ENCODE results near the gene CTIF. TPM values are rescaled to one million over a fixed set of nuclear protein-coding genes. Genes with fewer than 3 reads are reported as not detected.

The CTIF gene
- total RNA-seq, 1 donor from 2014 or later, result 12.6 TPM

DNA sequence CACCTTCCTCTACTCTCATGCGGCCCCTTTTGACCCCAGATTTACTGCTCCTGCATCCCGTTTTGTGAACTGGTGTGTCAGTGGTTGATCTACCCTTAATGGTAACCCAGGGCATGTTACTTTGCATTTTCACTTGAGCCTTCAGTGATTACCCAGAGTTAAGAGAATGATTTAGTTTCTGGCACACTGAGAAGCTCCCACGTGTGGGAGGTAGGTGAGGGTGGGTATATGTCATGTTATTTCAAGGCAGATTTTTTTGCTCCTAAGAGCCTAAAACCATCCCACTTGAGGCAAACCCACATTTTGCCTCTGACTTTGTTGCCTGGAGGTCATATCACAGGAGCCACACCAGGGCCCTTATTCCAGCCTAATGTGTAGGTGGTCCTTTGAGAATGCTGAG lies 186.7 kb downstream of the CTIF start:
- no peak for DNase-seq (ENCODE audit: low read depth in 2 of 2)

DNA sequence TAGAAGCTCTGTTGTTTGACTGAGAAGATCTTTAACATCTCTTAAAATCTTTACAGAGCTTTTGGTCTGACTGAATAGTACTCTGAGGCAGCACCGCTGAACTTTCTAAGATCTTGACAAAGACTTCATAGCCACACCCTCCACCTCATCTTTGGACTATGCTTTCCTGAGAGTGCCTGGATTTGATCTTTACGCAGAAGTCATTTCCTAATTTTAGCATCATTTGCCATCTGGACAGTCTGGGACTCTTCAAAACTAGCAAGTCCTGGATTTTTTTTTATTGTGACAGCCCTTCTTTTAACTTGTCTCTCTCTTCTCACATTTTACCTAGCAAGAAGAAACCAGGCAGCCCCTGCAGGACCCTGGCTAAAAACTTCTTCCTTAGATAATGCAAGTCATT lies 188.8 kb downstream of the CTIF start:
- no peak for DNase-seq (ENCODE audit: low read depth in 2 of 2)

- peak in 1 of 2 donors; percentile 67 for DNase-seq (ENCODE audit: low read depth in 2 of 2)
Observed at GRCh38 chr18:48728204-48728833, 189.5 kb downstream of the CTIF start.

DNA sequence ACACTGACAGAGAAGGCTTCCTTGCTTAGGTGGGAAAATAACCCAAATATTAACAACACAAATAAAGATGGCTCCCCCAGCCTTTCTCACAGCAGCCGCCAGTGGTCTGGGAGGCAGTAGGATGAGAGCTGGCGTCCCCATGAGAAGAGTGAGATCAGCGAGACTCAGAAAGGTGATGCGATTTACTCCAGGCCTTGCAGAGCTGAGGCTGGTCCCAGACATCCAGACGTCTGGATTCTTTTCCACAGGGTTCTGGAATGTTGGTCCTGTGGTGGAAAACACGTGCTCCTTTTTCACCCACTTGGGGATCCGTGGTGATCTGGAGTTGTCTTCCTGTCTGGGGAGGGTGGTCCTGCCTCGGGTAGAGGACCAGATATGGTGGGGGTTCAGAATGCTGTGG lies 190.6 kb downstream of the CTIF start:
- no peak for DNase-seq (ENCODE audit: low read depth in 2 of 2)

DNA sequence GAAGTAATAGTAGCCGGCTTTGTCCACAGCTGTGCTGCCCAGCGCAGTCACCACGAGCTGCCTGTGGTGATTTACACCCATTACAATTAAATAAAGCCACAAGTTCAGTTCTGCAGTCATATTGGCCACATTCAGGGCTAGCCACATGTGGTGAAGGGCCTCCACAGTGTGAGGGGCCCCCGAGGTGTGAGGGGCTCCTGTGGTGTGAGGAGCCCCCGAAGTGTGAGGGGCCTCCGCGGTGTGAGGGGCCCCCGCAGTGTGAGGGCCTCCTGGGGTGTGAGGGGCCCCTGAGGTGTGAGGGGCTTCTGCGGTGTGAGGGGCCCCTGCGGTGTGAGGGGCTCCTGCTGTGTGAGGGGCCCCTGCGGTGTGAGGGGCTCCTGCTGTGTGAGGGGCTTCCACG lies 191.2 kb downstream of the CTIF start:
- DNase-seq (ENCODE audit: low read depth in 2 of 2), result no peak

- DNase-seq (ENCODE audit: low read depth in 2 of 2), result no peak
Observed at GRCh38 chr18:48732767-48733424, 194.1 kb downstream of the CTIF start.

- DNase-seq (ENCODE audit: low read depth in 2 of 2), result no peak
Observed at GRCh38 chr18:48733643-48734253, 194.9 kb downstream of the CTIF start.

DNA sequence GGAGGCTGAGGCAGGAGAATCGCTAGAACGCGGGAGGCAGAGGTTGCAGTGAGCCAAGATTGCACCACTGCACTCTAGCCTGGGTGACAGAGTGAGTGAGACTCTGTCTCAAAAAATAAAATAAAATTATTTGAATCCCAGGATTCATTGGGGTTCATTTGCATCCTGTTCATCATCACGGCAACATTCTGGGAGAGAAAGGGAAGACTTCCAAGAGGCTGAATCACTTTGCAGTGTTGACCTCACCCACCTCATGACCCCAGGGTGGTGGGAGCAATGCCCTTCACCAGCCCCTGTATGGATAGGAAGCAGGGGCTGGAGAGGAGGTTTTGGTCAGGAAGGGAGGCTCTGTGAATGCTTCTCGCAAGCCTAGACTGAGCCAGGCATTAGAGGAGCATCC lies 195.6 kb downstream of the CTIF start:
- no peak for DNase-seq (ENCODE audit: low read depth in 2 of 2)

DNA sequence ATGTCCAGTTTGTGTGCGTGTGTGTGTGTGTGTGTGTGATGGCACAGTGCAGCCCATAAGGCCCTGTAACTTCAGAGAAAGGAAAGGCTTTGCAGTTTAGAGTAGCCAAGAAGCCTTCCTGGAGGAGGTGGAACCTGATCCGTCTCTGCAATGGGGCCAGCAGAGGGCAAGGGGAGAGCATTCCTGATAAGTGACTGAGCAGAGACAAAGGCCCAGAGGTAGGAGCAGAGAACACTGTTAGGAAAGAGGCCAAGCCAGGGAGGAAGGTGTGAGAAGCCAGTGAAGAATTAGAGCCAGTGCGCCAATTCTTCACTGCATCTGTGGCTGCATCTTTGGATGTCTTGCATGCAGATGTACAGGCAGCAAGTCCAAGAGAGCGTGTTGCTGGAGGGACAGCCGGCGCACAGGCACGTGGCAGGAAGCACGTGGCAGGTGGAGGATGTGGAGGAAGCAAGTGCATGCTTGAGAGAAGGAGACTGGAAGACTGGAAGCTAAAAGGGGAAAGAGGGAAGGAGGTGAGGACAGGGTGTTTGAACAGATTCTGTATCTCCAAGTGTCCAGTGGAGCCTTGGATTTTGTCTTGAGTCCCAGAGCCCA lies 196.3 kb downstream of the CTIF start:
- peak in 1 of 2 donors; percentile 54 for DNase-seq (ENCODE audit: low read depth in 2 of 2)

DNA sequence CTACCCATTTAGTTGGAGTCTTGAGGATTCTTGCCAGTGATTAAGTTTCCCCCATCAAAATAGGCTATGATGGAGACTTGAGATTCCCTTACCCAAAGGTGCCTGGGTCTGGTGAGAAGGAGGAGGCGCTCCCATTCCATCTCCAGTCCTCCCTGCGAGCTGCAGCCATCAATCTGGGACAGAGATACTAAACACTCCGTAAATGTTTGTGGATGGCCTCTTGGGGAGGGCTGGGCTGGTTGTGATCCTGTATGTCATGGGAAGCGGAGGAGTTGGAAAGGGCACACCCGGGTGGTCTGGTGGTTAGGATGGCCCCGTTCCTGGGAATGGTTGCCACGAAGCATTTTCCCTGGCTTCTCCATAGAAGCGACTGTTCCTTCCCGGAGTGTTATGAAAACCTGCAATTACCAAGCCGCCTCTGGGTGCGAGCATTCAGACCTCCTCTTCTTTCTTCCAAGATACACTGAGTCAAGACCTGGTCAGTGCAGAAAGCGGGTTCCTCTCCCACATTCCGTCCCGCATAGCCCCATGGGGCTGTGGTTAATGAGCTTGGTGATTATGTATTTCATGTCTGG lies 196.9 kb downstream of the CTIF start:
- DNase-seq (ENCODE audit: low read depth in 2 of 2), result no peak

- DNase-seq (ENCODE audit: low read depth in 2 of 2), result no peak
Observed at GRCh38 chr18:48736321-48737260, 197.8 kb downstream of the CTIF start.

GRCh38 chr18:48739266-48740067 lies 200.6 kb downstream of the CTIF start:
- no peak for DNase-seq (ENCODE audit: low read depth in 2 of 2)

DNA sequence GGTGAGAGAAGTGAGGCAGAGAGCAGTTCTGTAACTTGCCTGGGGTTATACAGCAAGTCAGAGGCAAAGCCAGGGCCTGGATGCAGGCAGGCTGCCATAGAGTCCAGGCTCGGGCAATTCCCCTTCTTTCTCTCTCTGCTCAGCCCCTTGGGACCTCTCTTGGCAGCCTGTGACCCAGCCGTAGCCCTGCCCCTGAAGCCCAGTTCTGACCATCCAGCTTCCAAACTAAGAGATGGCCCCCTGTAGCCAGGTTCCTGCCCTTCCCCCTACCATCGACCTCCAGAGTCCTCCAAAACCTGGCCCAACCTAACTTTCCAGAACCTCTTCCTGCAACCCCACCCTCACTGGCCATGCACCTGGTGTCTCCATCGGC lies 201.2 kb downstream of the CTIF start:
- no peak for DNase-seq (ENCODE audit: low read depth in 2 of 2)

DNA sequence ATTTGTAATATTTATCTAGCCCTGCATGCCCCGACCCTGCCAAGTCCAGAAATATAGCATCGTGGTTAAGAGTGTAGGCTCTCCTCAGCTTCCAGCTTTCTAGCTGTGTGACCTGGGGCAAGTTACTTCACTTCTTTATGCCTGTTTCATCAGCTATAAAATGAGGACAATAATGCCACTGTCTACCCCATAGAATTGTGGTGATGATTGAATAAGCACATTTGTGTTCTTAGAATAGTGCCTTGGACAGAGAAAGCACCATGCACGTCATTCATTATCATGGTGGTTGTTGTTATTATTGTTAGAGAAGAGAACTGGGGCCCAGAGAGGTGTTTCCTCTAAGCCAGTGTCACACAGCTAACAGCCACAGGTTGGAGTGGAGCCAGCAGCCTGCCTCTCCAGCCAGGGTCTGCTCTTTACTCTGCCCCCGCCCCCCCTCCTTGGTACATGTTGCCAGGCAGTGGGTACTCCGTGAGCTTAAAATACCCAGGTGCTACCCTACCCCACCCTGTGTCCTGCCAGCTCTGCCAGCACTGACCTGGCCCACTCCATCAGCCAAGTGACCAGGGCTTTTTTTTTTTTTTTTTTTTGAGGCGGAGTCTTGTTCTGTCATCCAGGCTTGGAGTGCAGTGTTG lies 202.1 kb downstream of the CTIF start:
- no peak for DNase-seq (ENCODE audit: low read depth in 2 of 2)

DNA sequence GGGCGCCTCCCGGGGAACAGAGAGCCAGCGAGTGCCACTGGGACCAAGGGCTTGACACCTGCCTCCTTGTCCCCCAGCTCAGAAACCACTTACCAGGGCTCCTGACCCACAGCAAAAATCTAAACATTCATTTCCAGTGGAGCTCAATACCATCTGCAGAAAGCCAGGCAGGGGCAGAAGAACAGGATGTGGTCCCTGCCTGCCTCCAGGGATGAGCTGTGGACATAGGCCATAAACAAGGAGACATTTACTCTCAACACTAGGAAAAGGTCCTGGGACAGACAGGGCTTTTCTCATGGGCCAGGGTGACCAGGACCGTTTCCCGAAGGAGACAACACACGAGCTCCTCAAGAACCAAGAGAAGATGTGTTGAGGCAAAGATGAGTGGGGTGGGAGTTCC lies 203.0 kb downstream of the CTIF start:
- DNase-seq (ENCODE audit: low read depth in 2 of 2), result no peak

GRCh38 chr18:48742304-48742703 lies 203.5 kb downstream of the CTIF start:
- no peak for DNase-seq (ENCODE audit: low read depth in 2 of 2)

- DNase-seq (ENCODE audit: low read depth in 2 of 2), result no peak
Observed at GRCh38 chr18:48742706-48743475, 204.1 kb downstream of the CTIF start.

- DNase-seq (ENCODE audit: low read depth in 2 of 2), result no peak
Observed at GRCh38 chr18:48743886-48744285, 205.1 kb downstream of the CTIF start.

- no peak for DNase-seq (ENCODE audit: low read depth in 2 of 2)
Observed at GRCh38 chr18:48745293-48745692, 206.5 kb downstream of the CTIF start.

Measured in dermis microvascular lymphatic vessel endothelial cell (primary cell).